ENCODE results near the gene DCAF4.
"Not testable (repeated sequence)": the region's sequence is repeated elsewhere in the genome, so short reads cannot be mapped to it uniquely, and the experiment has no call there.

Gene DCAF4

GRCh38 chr14:72970824-72971434 lies 44.7 kb downstream of the DCAF4 start:
- DNase-seq (ENCODE audit: low spot score) = no peak

- no peak for DNase-seq (ENCODE audit: low spot score)
These were observed 48.4 kb downstream of the DCAF4 start for GRCh38 chr14:72974661-72975060.

- DNase-seq (ENCODE audit: low spot score) = no peak
These were observed 49.5 kb downstream of the DCAF4 start for GRCh38 chr14:72975770-72976169.

GRCh38 chr14:72978856-72979255 lies 52.6 kb downstream of the DCAF4 start:
- no peak for DNase-seq (ENCODE audit: low spot score)

GRCh38 chr14:72980863-72981262 lies 54.6 kb downstream of the DCAF4 start:
- DNase-seq (ENCODE audit: low spot score) = no peak

- no peak for DNase-seq (ENCODE audit: low spot score)
These were observed 56.0 kb downstream of the DCAF4 start for GRCh38 chr14:72982146-72982708.

GRCh38 chr14:72986214-72986613 lies 60.0 kb downstream of the DCAF4 start:
- no peak for DNase-seq (ENCODE audit: low spot score)

- no peak for DNase-seq (ENCODE audit: low spot score)
These were observed 60.6 kb downstream of the DCAF4 start for GRCh38 chr14:72986857-72987256.

- DNase-seq (ENCODE audit: low spot score) = no peak
These were observed 63.9 kb downstream of the DCAF4 start for GRCh38 chr14:72990171-72990570.

- DNase-seq (ENCODE audit: low spot score) = no peak
These were observed 70.7 kb downstream of the DCAF4 start for GRCh38 chr14:72996916-72997315.

- DNase-seq (ENCODE audit: low spot score) = no peak
These were observed 72.1 kb downstream of the DCAF4 start for GRCh38 chr14:72998252-72998903.

GRCh38 chr14:72999316-72999715 lies 73.1 kb downstream of the DCAF4 start:
- DNase-seq (ENCODE audit: low spot score) = no peak

- DNase-seq (ENCODE audit: low spot score) = no peak
These were observed 73.8 kb downstream of the DCAF4 start for GRCh38 chr14:73000073-73000472.

- DNase-seq (ENCODE audit: low spot score) = no peak
These were observed 77.4 kb downstream of the DCAF4 start for GRCh38 chr14:73003681-73004080.

GRCh38 chr14:73004641-73005040 lies 78.4 kb downstream of the DCAF4 start:
- not testable (repeated sequence) for DNase-seq (ENCODE audit: low spot score)

- DNase-seq (ENCODE audit: low spot score) = no peak
These were observed 81.6 kb downstream of the DCAF4 start for GRCh38 chr14:73007835-73008234.

- DNase-seq (ENCODE audit: low spot score) = no peak
These were observed 82.2 kb downstream of the DCAF4 start for GRCh38 chr14:73008501-73008900.
